ENCODE measurements around the gene MMD2.

Gene MMD2

GRCh38 chr7:5001003-5001402 lies 42.0 kb upstream of the MMD2 start:
- H2AFZ ChIP-seq (ENCODE audit: low read depth, low read length, severe bottlenecking) = no peak overlapping the region
- H3K9me2 ChIP-seq (replicated peaks; ENCODE audit: insufficient read depth, low read length) = no peaks in the 10 kb centered on the region
- no peak overlapping the region for H3K4me2 ChIP-seq (ENCODE audit: low read depth, low read length, poor library complexity, severe bottlenecking)
- no peaks in the 10 kb centered on the region for H3K79me2 ChIP-seq (ENCODE audit: insufficient read depth, low read length)
- no peak overlapping the region for H3K9ac ChIP-seq (ENCODE audit: low read length)
- no peak overlapping the region for H3K27ac ChIP-seq (ENCODE audit: low read depth, low read length)
- H3K27me3 ChIP-seq (ENCODE audit: low read length) = no peaks in the 10 kb centered on the region
- no peaks in the 10 kb centered on the region for H4K20me1 ChIP-seq (ENCODE audit: low read depth, low read length)
- H3K9me3 ChIP-seq (ENCODE audit: insufficient read depth, low read length) = no peaks in the 10 kb centered on the region
- H3F3A ChIP-seq (ENCODE audit: insufficient read depth) = no peaks in the 10 kb centered on the region; the same call in 1 of the 2 replicates
- no peak overlapping the region for H3K4me3 ChIP-seq (ENCODE audit: insufficient read depth, low read length, poor library complexity, severe bottlenecking)
- H3K36me3 ChIP-seq (ENCODE audit: low read length) = no peaks in the 10 kb centered on the region
- TF ChIP-seq EZH2phosphoT487 (conservative IDR thresholded peaks at IDR 0.05; ENCODE audit: low read length) (no peak), CTCF (IDR thresholded peaks at IDR 0.05; ENCODE audit: insufficient read depth, low read length, poor library complexity, severe bottlenecking) (no peak)

GRCh38 chr7:4999369-4999950 lies 40.5 kb upstream of the MMD2 start:
- Histone ChIP-seq H3K4me2 (ENCODE audit: low read depth, low read length, poor library complexity, severe bottlenecking) (no peak overlapping the region), H3K27me3 (ENCODE audit: low read length) (no peaks in the 10 kb centered on the region), H2AFZ (ENCODE audit: low read depth, low read length, severe bottlenecking) (no peak overlapping the region), H3K9me3 (ENCODE audit: insufficient read depth, low read length) (no peaks in the 10 kb centered on the region), H4K20me1 (ENCODE audit: low read depth, low read length) (no peaks in the 10 kb centered on the region), H3K36me3 (ENCODE audit: low read length) (no peaks in the 10 kb centered on the region), H3K27ac (ENCODE audit: low read depth, low read length) (no peak overlapping the region), H3K9me2 (replicated peaks; ENCODE audit: insufficient read depth, low read length) (no peaks in the 10 kb centered on the region), H3K9ac (ENCODE audit: low read length) (no peak overlapping the region), H3F3A (ENCODE audit: insufficient read depth) (no peaks in the 10 kb centered on the region; the same call in 1 of the 2 replicates), H3K4me3 (ENCODE audit: insufficient read depth, low read length, poor library complexity, severe bottlenecking) (no peak overlapping the region), H3K79me2 (ENCODE audit: insufficient read depth, low read length) (no peaks in the 10 kb centered on the region)
- no peak for TF ChIP-seq EZH2phosphoT487 (conservative IDR thresholded peaks at IDR 0.05; ENCODE audit: low read length)
- no peak for TF ChIP-seq CTCF (IDR thresholded peaks at IDR 0.05; ENCODE audit: insufficient read depth, low read length, poor library complexity, severe bottlenecking)

- Histone ChIP-seq H2AFZ (ENCODE audit: low read depth, low read length, severe bottlenecking) (no peak overlapping the region), H3K27me3 (ENCODE audit: low read length) (no peaks in the 10 kb centered on the region), H3K9ac (ENCODE audit: low read length) (no peak overlapping the region), H4K20me1 (ENCODE audit: low read depth, low read length) (no peaks in the 10 kb centered on the region), H3K36me3 (ENCODE audit: low read length) (no peaks in the 10 kb centered on the region), H3K4me2 (ENCODE audit: low read depth, low read length, poor library complexity, severe bottlenecking) (no peak overlapping the region), H3K79me2 (ENCODE audit: insufficient read depth, low read length) (no peaks in the 10 kb centered on the region), H3K9me3 (ENCODE audit: insufficient read depth, low read length) (no peaks in the 10 kb centered on the region), H3K9me2 (replicated peaks; ENCODE audit: insufficient read depth, low read length) (no peaks in the 10 kb centered on the region), H3F3A (ENCODE audit: insufficient read depth) (no peaks in the 10 kb centered on the region; the same call in 1 of the 2 replicates), H3K27ac (ENCODE audit: low read depth, low read length) (no peak overlapping the region), H3K4me3 (ENCODE audit: insufficient read depth, low read length, poor library complexity, severe bottlenecking) (no peak overlapping the region)
- no peak for TF ChIP-seq CTCF (IDR thresholded peaks at IDR 0.05; ENCODE audit: insufficient read depth, low read length, poor library complexity, severe bottlenecking)
- no peak for TF ChIP-seq EZH2phosphoT487 (conservative IDR thresholded peaks at IDR 0.05; ENCODE audit: low read length)
Observed at GRCh38 chr7:4998910-4999309, 39.9 kb upstream of the MMD2 start.
